DND-41 (cell line): Measurements from ENCODE around the gene IREB2.
"Not testable (repeated sequence)": the region's sequence is repeated elsewhere in the genome, so short reads cannot be mapped to it uniquely, and the experiment has no call there.

Source experiments
- ATAC-seq: fragments of 200-7000 bp; cut with Tn5 transposase; 3 replicates; pipeline ENCODE4 v1.9.1; 2021; ENCODE audit warnings: low read depth; ENCODE audit not compliant: insufficient read depth
- DNase-seq: peaks from one replicate; pipeline ENCODE4 v3.0.0-alpha.2; 2020
- H2AFZ ChIP-seq: 2 replicates; pipeline ENCODE4 v1.6.0; 2012; ENCODE audit warnings: low read depth, low read length
- H3K27ac ChIP-seq: 2 replicates; pipeline ENCODE4 v1.5.1; 2012; ENCODE audit warnings: low read length, inconsistent platforms
- H3K27me3 ChIP-seq: fragments of 200-600 bp; sonication (generic); 2 replicates; pipeline ENCODE4 v1.6.0; 2012; ENCODE audit warnings: low read length, mild to moderate bottlenecking, inconsistent platforms; ENCODE audit not compliant: insufficient read depth, poor library complexity
- H3K36me3 ChIP-seq: 2 replicates; pipeline ENCODE4 v1.5.1; 2012; ENCODE audit warnings: low read length, inconsistent platforms; ENCODE audit not compliant: insufficient read depth
- H3K4me1 ChIP-seq: 2 replicates; pipeline ENCODE4 v1.5.1; 2012; ENCODE audit warnings: mild to moderate bottlenecking, low read length; ENCODE audit not compliant: insufficient read depth
- H3K4me2 ChIP-seq: 2 replicates; pipeline ENCODE4 v1.6.0; 2012; ENCODE audit warnings: mild to moderate bottlenecking, moderate library complexity, low read length, inconsistent platforms; ENCODE audit not compliant: insufficient read depth
- H3K4me3 ChIP-seq, 2 experiments: fragments of 200-600 bp in 1 of 2; shearing (Covaris generic) in 1 of 2; 2 replicates each; pipeline ENCODE4 v1.5.1; 2012 to 2016; ENCODE audit warnings: inconsistent platforms in 2 of 2, low read length in 2 of 2, mild to moderate bottlenecking in 2 of 2, low read depth in 1 of 2, moderate library complexity in 1 of 2
- H3K79me2 ChIP-seq: 2 replicates; pipeline ENCODE4 v1.6.0; 2012; ENCODE audit warnings: low read length, inconsistent platforms; ENCODE audit not compliant: insufficient read depth
- H3K9ac ChIP-seq: 2 replicates; pipeline ENCODE4 v1.6.0; 2012; ENCODE audit warnings: low read depth, mild to moderate bottlenecking, inconsistent platforms, low read length, moderate library complexity
- H3K9me3 ChIP-seq: 2 replicates; pipeline ENCODE4 v1.5.1; 2012; ENCODE audit warnings: low read length, moderate library complexity, mild to moderate bottlenecking, inconsistent platforms; ENCODE audit not compliant: insufficient read depth, severe bottlenecking
- H4K20me1 ChIP-seq: 2 replicates; pipeline ENCODE4 v1.6.0; 2012; ENCODE audit warnings: low read length; ENCODE audit not compliant: insufficient read depth
- EZH2 ChIP-seq: IDR thresholded peaks from 3 replicates; pipeline ENCODE4 v1.6.1; 2012; ENCODE audit warnings: borderline replicate concordance, low read depth, mild to moderate bottlenecking, moderate library complexity, low read length, inconsistent platforms; ENCODE audit not compliant: severe bottlenecking
- TF ChIP-seq, protein P1 (sequence below): IDR thresholded peaks from 2 replicates; pipeline ENCODE4 v1.5.1; 2012; ENCODE audit warnings: borderline replicate concordance, low read length, moderate library complexity, mild to moderate bottlenecking; ENCODE audit not compliant: poor library complexity, severe bottlenecking; ENCODE audit errors: extremely low read depth

The IREB2 gene

DNA sequence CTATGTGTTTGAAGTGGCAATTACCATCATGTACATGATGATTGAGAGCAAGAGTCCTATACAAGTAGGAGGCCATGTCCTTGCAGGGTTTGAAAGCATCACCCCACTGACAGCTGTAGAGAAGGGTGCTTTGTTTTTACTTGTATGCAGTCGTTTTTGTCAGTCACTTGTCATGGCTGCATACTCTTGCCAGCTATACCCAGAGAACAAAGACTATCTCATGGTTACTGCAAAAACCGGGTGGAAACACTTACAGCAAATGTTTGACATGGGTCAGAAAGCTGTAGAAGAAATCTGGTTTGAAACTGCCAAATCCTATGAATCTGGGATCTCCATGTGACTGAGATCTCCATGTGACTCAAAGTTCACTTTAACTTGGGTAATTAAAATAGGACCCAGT, 95.3 kb downstream of the IREB2 start:
- no peaks in the 10 kb centered on the region for H3K36me3 ChIP-seq
- H4K20me1 ChIP-seq, result no peaks in the 10 kb centered on the region
- DNase-seq (no peak), ATAC-seq (no peak)
- H3K27ac ChIP-seq, result no peak overlapping the region
- H3K27me3 ChIP-seq, result no peaks in the 10 kb centered on the region
- no peaks in the 10 kb centered on the region for H3K9me3 ChIP-seq
- no peak overlapping the region for H3K4me2 ChIP-seq
- no peaks in the 10 kb centered on the region for H3K79me2 ChIP-seq
- TF ChIP-seq, protein P1, sequence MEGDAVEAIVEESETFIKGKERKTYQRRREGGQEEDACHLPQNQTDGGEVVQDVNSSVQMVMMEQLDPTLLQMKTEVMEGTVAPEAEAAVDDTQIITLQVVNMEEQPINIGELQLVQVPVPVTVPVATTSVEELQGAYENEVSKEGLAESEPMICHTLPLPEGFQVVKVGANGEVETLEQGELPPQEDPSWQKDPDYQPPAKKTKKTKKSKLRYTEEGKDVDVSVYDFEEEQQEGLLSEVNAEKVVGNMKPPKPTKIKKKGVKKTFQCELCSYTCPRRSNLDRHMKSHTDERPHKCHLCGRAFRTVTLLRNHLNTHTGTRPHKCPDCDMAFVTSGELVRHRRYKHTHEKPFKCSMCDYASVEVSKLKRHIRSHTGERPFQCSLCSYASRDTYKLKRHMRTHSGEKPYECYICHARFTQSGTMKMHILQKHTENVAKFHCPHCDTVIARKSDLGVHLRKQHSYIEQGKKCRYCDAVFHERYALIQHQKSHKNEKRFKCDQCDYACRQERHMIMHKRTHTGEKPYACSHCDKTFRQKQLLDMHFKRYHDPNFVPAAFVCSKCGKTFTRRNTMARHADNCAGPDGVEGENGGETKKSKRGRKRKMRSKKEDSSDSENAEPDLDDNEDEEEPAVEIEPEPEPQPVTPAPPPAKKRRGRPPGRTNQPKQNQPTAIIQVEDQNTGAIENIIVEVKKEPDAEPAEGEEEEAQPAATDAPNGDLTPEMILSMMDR, result no peak
- no peak for TF ChIP-seq EZH2
- no peak overlapping the region for H3K9ac ChIP-seq
- H2AFZ ChIP-seq, result no peak overlapping the region
- H3K4me3 ChIP-seq, result no peak overlapping the region
- H3K4me1 ChIP-seq, result no peaks in the 10 kb centered on the region

DNA sequence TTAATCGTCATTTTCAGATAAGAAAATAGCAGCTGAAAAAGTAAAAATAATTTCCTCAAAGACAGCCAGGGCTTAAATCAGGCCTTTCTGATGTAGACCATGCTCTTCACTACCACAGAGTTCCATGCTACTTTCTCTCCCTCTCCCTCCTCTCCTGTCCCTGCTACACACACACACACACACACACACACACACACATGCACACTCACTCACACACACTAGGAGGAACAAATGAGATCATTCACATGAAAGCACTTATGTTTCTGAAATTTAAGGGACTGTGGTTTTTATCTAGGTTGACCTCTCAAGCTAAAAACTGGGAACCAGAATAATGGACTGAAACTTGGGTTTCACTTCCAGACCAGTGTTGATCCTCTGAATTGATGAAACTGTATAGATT, 98.1 kb downstream of the IREB2 start:
- DNase-seq (no peak), ATAC-seq (no peak)
- Histone ChIP-seq H3K27ac (no peak overlapping the region), H3K27me3 (no peaks in the 10 kb centered on the region), H3K36me3 (no peaks in the 10 kb centered on the region), H3K4me3 (no peak overlapping the region), H3K4me1 (peaks cover 7% of the 10 kb centered on the region; the same call in 1 of the 2 replicates), H2AFZ (no peak overlapping the region), H3K79me2 (peaks cover 11% of the 10 kb centered on the region), H4K20me1 (0 out of 2 replicates have a peak, but pooled peaks cover 5% of the 10 kb centered on the region), H3K4me2 (no peak overlapping the region), H3K9me3 (no peaks in the 10 kb centered on the region), H3K9ac (no peak overlapping the region)
- no peak for TF ChIP-seq EZH2
- TF ChIP-seq, protein P1, result no peak

DNA sequence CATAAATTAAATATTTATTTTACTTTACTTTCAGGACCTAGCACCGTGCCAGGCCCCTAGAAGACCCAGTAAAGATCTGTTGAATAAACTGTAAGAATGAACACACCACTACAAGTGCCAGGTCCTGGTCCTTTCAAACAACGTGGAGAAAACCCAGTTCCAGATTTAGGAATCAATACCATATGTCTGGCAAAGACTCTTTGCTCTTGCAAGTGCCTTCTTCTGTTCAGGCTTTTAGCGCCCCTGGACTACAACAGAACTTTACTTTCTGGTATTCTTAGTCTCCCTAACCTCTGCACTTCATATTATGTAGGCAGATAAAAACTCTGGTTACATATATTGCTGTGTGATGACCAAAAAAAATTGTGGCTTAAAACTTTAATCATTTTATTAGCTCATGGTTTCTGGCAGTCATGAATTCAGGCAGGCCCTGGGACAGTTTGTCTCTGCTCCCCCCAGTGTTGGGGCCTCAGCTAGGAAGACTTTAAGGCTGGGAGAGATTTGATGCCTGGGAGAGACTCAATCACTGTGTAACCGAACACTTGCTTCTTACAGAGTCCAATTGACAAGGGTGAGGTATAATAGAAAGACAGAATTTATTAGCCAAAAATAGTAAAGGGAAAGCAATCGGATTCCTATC, 99.4 kb downstream of the IREB2 start:
- Histone ChIP-seq H3K79me2 (peaks cover 24% of the 10 kb centered on the region), H3K27ac (no peak overlapping the region), H3K4me3 (no peak overlapping the region), H3K4me2 (no peak overlapping the region), H3K9me3 (no peaks in the 10 kb centered on the region), H4K20me1 (0 out of 2 replicates have a peak, but pooled peaks cover 5% of the 10 kb centered on the region), H3K36me3 (peaks cover 6% of the 10 kb centered on the region), H3K27me3 (no peaks in the 10 kb centered on the region), H2AFZ (no peak overlapping the region), H3K4me1 (peaks cover 18% of the 10 kb centered on the region), H3K9ac (no peak overlapping the region)
- no peak for TF ChIP-seq EZH2
- TF ChIP-seq, protein P1, result no peak
- no peak for DNase-seq
- ATAC-seq, result no peak

DNA sequence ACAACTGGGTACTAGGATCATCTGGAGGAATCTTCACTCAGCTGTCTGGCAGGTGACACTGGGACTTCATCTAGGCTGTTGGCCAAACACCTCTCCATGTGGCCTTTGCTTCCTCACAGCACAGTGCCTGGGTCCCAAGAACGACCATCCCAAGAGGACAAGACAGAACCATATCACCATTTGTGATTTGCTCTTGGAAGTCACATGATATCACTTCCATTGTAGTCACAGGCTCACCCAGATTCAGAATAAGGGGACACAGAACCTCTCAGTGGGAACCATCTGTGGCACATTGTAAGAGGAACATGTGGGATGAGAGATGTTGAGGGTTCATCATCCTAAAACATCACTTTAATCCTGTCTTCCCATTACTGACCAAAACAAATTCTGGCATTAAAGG, 100.3 kb downstream of the IREB2 start:
- H3K27me3 ChIP-seq, result no peaks in the 10 kb centered on the region
- no peaks in the 10 kb centered on the region for H3K9me3 ChIP-seq
- TF ChIP-seq, protein P1, result no peak
- TF ChIP-seq EZH2, result no peak
- peaks cover 34% of the 10 kb centered on the region for H3K79me2 ChIP-seq
- no peak overlapping the region for H3K9ac ChIP-seq
- DNase-seq (no peak), ATAC-seq (no peak)
- H3K36me3 ChIP-seq, result peaks cover 16% of the 10 kb centered on the region
- H3K4me3 ChIP-seq, result no peak overlapping the region
- peak overlapping the region; percentile 43; the same call in 1 of the 2 replicates for H2AFZ ChIP-seq
- no peak overlapping the region for H3K4me2 ChIP-seq
- H3K4me1 ChIP-seq, result peaks cover 28% of the 10 kb centered on the region
- peaks cover 9% of the 10 kb centered on the region; the same call in 1 of the 2 replicates for H4K20me1 ChIP-seq
- H3K27ac ChIP-seq, result no peak overlapping the region

DNA sequence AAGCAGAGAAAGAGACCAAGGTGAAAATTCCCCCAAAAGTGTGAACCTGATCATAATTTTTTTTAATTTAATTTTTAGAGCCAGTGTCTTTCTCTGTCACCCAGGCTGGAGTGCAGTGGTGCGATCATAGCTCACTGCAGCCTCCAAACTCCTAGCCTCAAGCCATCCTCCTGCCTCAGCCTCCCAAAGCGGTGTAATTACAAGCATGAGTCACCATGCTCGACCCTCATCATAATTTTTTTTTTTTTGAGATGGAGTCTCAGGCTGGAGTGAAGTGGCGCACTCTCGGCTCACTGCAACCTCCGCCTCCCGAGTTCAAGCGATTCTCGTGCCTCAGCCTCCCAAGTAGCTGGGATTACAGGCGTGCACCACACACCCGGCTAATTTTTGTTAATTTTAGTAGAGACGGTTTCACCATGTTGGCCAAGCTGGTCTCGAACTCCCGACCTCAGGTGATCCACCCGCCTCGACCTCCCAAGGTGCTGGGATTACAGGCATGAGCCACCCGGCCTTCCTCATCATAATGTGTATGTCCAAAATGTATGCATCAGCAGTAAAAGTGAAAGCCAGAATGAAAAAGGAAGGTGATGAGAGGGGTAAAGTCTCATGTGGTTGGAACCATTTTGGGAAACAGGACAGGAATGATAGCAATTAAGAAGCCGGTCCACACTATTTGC, 101.6 kb downstream of the IREB2 start:
- H3K4me3 ChIP-seq, result peak overlapping the region; percentile 84 to 91; a peak in 3 of 4 replicates
- not testable (repeated sequence) for H3K27me3 ChIP-seq, H3K9me3 ChIP-seq, DNase-seq, ATAC-seq
- peaks cover 41% of the 10 kb centered on the region for H3K79me2 ChIP-seq
- H3K9ac ChIP-seq, result peak overlapping the region; percentile 98
- peaks cover 27% of the 10 kb centered on the region for H3K36me3 ChIP-seq
- H4K20me1 ChIP-seq, result peaks cover 12% of the 10 kb centered on the region; the same call in 1 of the 2 replicates
- H2AFZ ChIP-seq, result peak overlapping the region; percentile 99
- peaks cover 33% of the 10 kb centered on the region for H3K4me1 ChIP-seq
- H3K27ac ChIP-seq, result peak overlapping the region; percentile 100
- peak overlapping the region; percentile 79 for H3K4me2 ChIP-seq
